ENCODE results near the gene RPP40. TPM values are rescaled to one million over a fixed set of nuclear protein-coding genes. Genes with fewer than 3 reads are reported as not detected.

Gene RPP40
- total RNA-seq, 1 experiment from 2014 or later, result 15.9 TPM

GRCh38 chr6:5023923-5024322, 20.1 kb upstream of the RPP40 start:
- POLR2A ChIA-PET, result no interaction called here
- intact Hi-C loops (cut with micrococcal nuclease), result no loop called here
- TF ChIP-seq ZFX (IDR thresholded peaks at IDR 0.05), result no peak
- TF ChIP-seq RAD21 (IDR thresholded peaks at IDR 0.05; ENCODE audit: low read depth), result no peak
- TF ChIP-seq JUND (IDR thresholded peaks at IDR 0.05), result no peak
- TF ChIP-seq ATF3 (IDR thresholded peaks at IDR 0.05), result no peak
- TF ChIP-seq SIN3A (IDR thresholded peaks at IDR 0.05; ENCODE audit: low read depth), result no peak
- TF ChIP-seq REST (IDR thresholded peaks at IDR 0.05; ENCODE audit: low read depth), result no peak
- TF ChIP-seq CEBPB (IDR thresholded peaks at IDR 0.05; ENCODE audit: low read depth), result no peak
- CTCF ChIA-PET, result no interaction called here
- H3K79me2 ChIP-seq (ENCODE audit: insufficient read depth, low read length), result no peaks in the 10 kb centered on the region
- RAD21 ChIA-PET (ENCODE audit: low non-redundant PET in 1 of 2, low total read pairs in 2 of 2, uncharacterized antibody in 2 of 2, unreplicated experiment in 2 of 2), result no interaction called here
- H3K9me2 ChIP-seq (ENCODE audit: insufficient read depth), result no peaks in the 10 kb centered on the region
- no peaks in the 10 kb centered on the region for H3K4me1 ChIP-seq (ENCODE audit: control insufficient read depth in 1 of 2, insufficient read depth in 2 of 2, low read length in 2 of 2)
- no peaks in the 10 kb centered on the region for H3K9me3 ChIP-seq (ENCODE audit: control insufficient read depth in 1 of 2, insufficient read depth in 1 of 2, low read depth in 1 of 2, low read length in 2 of 2)
- H3K27me3 ChIP-seq (ENCODE audit: insufficient read depth, low read length), result no peaks in the 10 kb centered on the region
- no peaks in the 10 kb centered on the region for H3K36me3 ChIP-seq (ENCODE audit: control insufficient read depth in 1 of 2, insufficient read depth in 2 of 2, low read length in 2 of 2)
- DNase-seq (ENCODE audit: low read depth, low spot score) (no peak), ATAC-seq (no peak)
- no peak overlapping the region for H3K27ac ChIP-seq (ENCODE audit: low read depth, low read length)
- H3K4me2 ChIP-seq (ENCODE audit: low read length), result no peak overlapping the region
- BruUV-seq (replicated peaks), result no TSS peak
- H3K9ac ChIP-seq (ENCODE audit: low read length), result no peak overlapping the region
- H3K4me3 ChIP-seq (replicated peaks in 1 of 2; ENCODE audit: low read depth in 1 of 2, low read length in 2 of 2), result no peak overlapping the region
- H2AFZ ChIP-seq (ENCODE audit: low read depth, low read length, poor library complexity, severe bottlenecking), result no peak overlapping the region
- no peaks in the 10 kb centered on the region for H4K20me1 ChIP-seq (ENCODE audit: insufficient read depth)

- ChIA-PET POLR2A (no interaction called here), CTCF (no interaction called here), RAD21 (ENCODE audit: low non-redundant PET in 1 of 2, low total read pairs in 2 of 2, uncharacterized antibody in 2 of 2, unreplicated experiment in 2 of 2) (no interaction called here)
- Histone ChIP-seq H3K4me1 (ENCODE audit: control insufficient read depth in 1 of 2, insufficient read depth in 2 of 2, low read length in 2 of 2) (no peaks in the 10 kb centered on the region), H3K4me3 (replicated peaks in 1 of 2; ENCODE audit: low read depth in 1 of 2, low read length in 2 of 2) (no peak overlapping the region), H3K4me2 (ENCODE audit: low read length) (no peak overlapping the region), H3K9ac (ENCODE audit: low read length) (no peak overlapping the region), H3K9me2 (ENCODE audit: insufficient read depth) (no peaks in the 10 kb centered on the region), H4K20me1 (ENCODE audit: insufficient read depth) (no peaks in the 10 kb centered on the region), H3K27me3 (ENCODE audit: insufficient read depth, low read length) (no peaks in the 10 kb centered on the region), H3K9me3 (ENCODE audit: control insufficient read depth in 1 of 2, insufficient read depth in 1 of 2, low read depth in 1 of 2, low read length in 2 of 2) (no peaks in the 10 kb centered on the region), H3K79me2 (ENCODE audit: insufficient read depth, low read length) (no peaks in the 10 kb centered on the region), H3K27ac (ENCODE audit: low read depth, low read length) (no peak overlapping the region), H2AFZ (ENCODE audit: low read depth, low read length, poor library complexity, severe bottlenecking) (no peak overlapping the region), H3K36me3 (ENCODE audit: control insufficient read depth in 1 of 2, insufficient read depth in 2 of 2, low read length in 2 of 2) (no peaks in the 10 kb centered on the region)
- no peak for DNase-seq (ENCODE audit: low read depth, low spot score)
- no peak for ATAC-seq
- BruUV-seq (replicated peaks), result no TSS peak
- intact Hi-C loops (cut with micrococcal nuclease), result no loop called here
- TF ChIP-seq CBX3 (IDR thresholded peaks at IDR 0.05; ENCODE audit: low read depth) (no peak), YY1 (IDR thresholded peaks at IDR 0.05; ENCODE audit: extremely low read depth, insufficient replicate concordance, low read depth, low read length) (no peak), ZBTB33 (IDR thresholded peaks at IDR 0.05; ENCODE audit: extremely low read depth, insufficient replicate concordance, low read length) (no peak), CEBPB (IDR thresholded peaks at IDR 0.05; ENCODE audit: low read depth) (no peak), FOSL1 (IDR thresholded peaks at IDR 0.05; ENCODE audit: low read depth) (no peak), SRF (IDR thresholded peaks at IDR 0.05; ENCODE audit: low read depth) (no peak), ELF1 (IDR thresholded peaks at IDR 0.05; ENCODE audit: borderline replicate concordance, low read depth) (no peak), JUND (IDR thresholded peaks at IDR 0.05) (no peak), ZFX (IDR thresholded peaks at IDR 0.05) (no peak)
Observed at GRCh38 chr6:5020142-5020541, 16.3 kb upstream of the RPP40 start.
